ENCODE results near the gene C20orf202.

The C20orf202 gene

DNA sequence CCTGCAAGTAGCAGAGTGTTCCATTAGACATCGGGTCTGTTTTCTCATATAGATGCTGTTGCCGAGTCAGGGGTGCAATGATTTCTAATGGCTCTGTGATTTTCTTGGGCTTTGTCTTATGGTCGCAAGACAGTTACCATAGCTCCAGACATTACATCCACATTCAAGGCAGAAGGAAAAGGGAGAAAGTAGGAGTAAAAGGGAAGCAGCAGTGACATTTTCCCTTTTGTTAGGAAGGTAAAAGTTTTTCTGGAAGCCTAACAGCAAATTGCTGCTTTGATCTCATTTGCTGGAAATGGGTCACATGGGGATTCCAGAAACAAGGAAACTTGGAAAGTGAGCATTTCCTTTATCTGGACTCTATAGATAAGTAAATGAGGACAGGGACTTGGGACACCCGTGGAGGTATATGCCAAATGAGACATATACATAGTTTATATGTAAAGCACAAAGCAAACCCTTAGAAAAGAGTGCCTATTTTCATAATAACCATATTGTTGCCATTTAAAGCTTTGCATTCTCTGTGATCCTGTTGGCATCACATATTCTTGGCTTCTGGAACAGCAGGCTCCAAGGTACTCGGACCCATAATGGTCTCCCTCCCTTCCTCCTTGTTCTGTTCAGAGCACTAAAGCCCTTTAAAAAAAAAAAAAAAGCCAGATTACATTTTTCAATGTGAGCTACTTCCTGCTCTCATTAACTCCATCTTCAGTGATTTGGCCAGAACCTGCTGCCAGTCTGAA lies at the start of gene C20orf202:
C20orf202 (plus strand) TSS at position 693 of the 743 bp plus-strand sequence. CDS start 132 bp downstream, outside the sequence.
- no peak for DNase-seq (ENCODE audit: low spot score)

DNA sequence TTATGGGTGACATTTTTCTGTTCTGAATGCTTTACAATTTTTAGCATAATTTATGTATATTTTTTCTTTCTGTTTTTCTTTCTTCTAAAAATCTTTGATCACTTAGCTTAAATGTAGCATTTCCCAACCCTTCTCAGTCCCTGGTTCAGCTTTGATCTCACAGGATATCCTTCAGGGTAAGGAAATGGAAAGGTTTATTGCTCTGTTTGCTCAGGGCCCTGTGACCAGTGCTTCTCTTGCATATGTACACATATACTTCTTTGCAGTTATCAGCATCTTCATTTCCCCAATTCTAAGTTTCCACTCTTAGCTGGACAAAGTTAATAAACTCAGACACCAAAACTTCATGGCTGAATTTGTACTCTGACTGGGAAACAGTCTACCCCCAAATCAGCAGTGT lies 49.0 kb upstream of the C20orf202 start:
- DNase-seq (ENCODE audit: low spot score), result no peak

DNA sequence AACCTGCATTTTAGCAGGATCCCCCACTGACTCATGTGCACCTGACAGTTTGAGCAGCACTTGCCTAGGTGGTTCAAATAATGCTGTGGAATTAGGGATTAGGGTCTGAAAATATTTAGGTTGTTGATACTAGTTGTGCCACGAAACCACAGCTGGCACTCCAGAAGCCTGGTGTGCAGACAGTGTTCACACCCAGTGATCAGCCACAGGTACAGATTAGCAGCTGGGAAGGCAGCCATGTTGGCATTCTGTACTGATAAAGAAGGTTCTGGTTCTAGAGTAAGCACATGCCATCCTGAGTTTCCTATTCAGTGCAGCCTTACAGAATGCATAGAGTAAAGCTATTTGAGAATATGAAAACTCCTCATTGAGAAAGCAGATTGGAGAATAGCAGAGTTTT lies 48.6 kb upstream of the C20orf202 start:
- no peak for DNase-seq (ENCODE audit: low spot score)

DNA sequence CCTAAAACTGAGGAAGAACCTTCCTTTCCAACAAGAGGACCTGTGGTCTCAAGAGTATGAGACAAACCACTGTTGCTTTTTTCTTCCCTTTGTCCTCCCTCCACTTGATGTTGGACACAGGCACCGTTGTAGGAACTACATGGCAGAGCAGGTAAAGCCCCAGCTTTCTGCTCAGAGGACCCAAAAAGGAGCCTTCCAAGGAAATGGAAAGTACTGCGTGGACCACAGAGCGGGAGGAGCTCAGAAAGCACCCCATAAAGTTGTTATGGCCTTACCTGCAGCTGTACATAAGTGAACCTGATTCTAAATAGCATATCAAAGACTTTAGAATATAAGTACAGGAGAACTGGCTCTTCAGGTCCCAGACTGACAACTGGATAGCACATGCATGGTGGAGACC lies 47.9 kb upstream of the C20orf202 start:
- no peak for DNase-seq (ENCODE audit: low spot score)

DNA sequence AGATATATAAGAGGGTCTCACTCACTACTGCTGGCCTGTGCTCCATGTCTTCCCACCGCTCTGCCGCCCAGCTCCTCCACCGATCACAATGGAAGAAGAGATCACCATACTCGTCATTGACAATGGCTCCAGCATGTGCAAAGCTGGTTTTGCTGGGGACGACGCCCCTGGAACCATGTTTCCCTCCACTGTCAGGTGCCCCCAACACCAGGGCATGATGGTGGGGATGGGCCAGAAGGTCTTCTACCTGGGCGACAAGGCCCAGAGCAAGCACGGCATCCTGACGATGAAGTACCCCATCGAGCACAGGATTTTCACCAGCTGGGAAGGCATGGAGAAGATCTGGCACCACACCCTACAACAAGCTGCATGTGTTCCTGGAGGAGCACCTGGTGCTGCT lies 42.8 kb upstream of the C20orf202 start:
- no peak for DNase-seq (ENCODE audit: low spot score)

DNA sequence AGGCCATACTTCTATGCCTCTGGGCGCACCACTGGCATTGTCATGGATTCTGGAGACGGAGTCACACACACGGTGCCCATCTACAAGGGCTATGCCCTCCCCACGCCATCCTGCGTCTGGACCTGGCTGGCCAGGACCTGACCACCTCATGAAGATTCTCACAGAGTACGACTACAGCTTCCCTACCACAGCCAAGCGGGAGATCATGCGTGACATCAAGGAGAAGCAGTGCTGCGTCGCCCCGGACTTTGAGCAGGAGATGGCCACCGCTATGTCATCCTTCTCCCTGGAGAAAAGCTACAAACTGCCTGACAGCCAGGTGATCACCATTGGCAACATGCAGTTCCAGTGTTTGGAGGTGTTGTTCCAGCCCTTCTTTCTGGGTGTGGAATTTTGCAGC lies 42.3 kb upstream of the C20orf202 start:
- no peak for DNase-seq (ENCODE audit: low spot score)

DNA sequence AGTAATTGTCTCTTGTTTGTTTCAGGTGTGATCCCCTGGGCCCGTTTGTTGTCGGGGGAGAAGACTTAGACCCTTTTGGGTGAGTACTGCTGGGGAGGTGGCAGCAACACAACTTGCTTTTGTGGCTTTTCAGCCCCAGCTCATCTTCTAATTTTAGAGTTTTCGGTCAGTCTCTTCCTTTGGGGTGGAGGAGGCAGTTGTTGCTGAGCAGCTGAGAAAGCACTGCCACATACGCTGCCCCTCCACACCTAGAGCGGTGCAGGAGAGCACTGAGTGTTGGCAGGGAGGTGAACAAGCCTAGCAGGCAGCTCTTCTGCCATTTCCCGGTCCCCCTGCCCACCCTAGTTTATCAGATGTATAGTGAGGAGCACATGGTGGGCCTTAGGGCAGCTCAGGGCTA lies 40.1 kb upstream of the C20orf202 start:
- no peak for DNase-seq (ENCODE audit: low spot score)

DNA sequence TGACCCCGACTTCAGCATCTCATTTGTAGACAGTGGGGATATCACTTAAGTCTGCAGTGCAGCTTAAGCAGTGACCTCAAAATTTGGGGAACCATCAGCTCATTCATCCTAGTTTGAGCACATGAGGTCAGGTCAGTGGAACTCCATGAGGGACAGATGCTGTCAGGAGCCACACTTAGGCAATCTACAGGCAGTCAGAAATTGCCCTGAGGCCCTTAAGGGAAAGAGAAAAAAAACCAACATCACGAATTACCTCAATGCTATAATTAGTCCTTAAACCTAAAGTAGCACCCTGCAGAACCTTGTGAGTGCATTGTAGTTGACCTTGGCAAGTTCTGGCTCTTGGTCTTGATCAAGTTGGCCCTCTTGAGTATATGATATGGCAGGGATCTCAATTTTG lies 39.6 kb upstream of the C20orf202 start:
- no peak for DNase-seq (ENCODE audit: low spot score)

DNA sequence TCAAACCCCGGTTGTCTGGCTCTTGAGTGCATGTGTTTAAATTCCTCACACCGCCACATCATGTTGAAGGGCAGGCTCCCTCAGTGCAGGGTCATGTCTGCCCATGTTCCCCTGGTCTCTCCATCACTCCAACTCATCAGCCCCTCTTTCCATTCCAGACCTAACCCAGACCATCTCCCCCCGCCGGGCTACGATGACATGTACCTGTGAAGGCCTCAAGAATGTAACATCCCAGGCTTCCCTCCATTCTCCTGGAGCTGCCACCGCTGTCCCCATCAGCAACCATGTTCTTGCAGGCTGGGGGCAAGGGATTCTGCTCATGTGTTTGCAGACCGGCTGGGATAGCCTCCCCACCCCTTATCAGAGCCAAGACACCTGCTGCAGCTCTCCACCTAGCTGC lies 38.4 kb upstream of the C20orf202 start:
- no peak for DNase-seq (ENCODE audit: low spot score)

DNA sequence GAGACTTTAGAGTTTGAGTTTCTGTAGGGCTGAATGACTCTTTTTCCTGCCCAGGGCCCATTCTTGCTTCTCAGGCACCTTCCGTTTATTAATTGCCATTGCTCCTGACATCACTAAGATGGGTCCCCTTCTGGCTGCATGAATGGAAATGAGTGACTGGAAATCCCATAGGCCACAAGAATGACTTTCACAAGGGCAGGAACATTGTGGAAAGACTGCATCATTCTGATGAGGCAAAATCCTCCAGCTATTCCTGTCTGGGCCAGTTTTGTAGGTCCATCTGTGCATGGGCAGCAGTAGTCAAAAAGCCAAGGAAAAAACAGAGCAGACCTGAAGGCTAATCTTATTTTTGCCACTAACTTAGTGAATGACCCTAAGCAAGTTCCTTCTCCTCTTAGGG lies 37.7 kb upstream of the C20orf202 start:
- no peak for DNase-seq (ENCODE audit: low spot score)

DNA sequence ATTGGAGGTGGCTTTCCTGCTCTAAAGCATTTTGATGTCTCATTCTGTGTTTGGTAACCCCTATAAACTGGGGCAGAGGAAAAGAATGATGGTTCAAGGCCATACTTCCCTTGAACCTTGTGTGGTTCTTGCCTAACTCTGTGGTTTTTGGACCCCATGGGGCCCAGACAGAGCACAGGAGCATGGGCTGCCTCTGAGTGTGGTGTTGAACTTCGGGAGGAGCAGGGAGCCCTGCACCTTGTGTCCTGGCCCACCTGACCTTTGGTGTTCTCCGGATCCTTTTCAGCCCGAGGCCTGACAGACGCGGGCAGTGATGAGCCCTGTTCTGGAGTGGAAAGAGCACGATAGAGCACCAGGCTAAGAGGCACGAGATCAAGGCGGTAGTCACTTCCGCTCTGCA lies 37.3 kb upstream of the C20orf202 start:
- no peak for DNase-seq (ENCODE audit: low spot score)

DNA sequence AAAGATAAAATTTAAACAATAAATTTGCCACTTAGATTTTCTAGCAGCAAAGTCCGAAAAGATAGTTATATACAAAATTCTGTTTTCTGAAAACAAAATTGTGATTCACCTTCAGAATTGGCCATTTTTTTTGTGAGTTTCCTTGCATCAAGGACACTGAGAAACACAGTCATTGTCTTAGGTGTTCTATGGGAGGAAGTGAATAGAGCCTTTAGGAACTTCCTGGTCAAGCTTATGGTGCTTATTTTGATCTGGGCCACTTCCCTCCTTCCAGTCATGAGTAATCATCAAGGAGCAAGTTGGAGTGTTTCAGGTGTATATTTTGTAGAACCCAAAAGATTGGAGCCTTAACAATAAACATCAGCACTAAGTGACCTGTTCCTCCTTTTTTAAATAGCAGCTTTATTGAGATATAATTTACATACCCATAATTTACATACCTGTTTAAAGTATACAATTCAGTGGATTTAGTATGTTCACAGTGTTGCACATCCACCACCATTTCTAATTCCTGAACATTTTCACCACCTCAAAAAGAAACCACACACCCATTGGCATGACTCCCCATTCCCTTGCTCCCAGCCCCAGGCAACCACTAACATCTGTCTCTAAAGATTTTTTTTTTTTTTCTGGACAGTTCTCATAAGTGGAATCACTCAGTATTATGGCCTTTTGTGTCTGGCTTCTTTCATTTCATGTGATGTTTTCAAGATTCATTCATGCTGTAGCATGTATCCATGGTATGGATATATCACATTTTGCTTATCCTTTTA lies 36.1 kb upstream of the C20orf202 start:
- no peak for DNase-seq (ENCODE audit: low spot score)

DNA sequence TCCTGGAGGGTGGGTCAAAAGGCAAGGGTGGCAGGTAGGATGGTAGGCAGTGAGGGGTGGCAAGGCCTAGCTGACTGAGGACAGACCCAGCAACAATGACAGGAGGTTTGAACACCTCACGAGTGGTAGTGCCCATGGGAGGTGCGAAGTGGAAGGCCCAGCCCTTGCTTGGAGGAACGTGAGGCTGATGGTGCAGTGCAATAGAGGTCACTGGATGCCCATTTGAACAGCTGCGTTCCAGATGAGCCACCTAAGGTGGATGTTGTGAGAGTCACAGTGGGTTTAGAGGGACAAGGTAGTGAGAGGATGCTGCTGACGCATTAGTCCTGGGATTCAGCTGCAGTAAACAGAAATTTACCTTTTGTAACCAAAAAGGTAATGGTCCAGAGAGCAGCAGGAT lies 34.0 kb upstream of the C20orf202 start:
- DNase-seq (ENCODE audit: low spot score), result no peak

DNA sequence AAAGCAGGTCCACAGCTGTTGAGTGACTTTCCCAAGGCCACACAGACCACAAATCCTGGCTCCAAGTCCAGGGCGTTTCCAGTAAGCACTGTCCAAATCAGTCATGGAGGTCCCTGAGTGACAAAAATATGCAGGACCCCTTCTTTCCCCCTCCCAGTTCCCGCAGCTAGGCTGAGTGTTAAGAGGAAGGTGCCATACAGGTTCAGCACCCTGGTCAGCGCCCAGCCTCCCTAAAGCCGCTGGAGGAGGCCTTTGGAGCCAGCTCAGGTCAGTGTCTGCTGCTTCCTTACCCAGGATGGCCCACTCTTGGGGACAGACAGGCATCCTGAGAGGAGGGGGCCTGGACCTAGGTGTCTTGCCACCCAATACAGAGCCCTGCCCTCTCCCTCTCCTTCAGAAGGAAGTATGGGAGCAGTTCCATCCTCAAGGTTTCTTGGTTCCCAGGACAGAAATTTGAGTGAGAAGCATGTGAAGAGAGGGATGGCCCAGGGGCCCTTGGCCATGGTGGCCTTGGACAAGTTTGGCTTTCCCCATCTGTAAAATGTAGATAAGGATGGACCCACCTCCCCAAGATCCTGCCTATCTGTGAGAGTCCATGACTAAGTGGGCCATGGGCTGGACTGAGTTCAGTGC lies 31.7 kb upstream of the C20orf202 start:
- no peak for DNase-seq (ENCODE audit: low spot score)

DNA sequence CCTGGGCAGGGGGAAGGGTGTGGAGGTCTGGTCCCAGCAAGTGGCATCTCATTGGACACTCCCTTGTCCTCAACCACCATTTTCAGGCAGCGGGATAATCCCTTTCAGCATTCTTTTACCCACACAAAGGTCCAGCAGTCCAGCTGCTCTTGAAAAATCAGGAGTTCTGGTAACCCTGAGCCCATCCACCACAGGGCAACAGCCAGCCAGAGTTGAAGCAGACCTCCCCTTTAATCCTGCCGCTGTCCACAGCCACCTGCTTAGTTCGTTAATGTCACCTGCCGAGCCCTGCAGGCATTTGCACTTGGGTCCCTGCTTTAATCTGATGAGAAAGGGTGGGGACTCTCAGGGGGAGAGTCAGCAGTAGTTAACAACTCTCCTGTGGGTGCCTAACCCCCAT lies 29.6 kb upstream of the C20orf202 start:
- no peak for DNase-seq (ENCODE audit: low spot score)

DNA sequence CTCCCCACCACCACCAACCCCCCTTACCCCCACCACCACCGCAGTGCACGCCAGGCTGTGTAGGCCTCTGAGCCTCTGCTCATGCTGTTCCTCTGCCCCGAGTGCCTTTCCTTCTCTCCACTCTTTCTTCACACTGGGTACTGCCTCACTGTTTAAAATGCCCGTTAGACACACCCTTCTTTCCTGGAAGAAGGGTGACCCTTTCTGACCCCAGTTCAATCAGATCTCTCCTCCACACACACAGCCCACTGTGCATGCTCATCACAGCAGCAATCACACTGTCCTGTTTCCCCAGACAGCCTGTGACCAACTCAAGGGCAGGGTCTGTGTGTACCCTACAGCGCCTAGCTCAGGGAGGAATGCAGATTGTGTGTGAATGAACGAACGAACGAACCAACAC lies 28.5 kb upstream of the C20orf202 start:
- DNase-seq (ENCODE audit: low spot score), result no peak

DNA sequence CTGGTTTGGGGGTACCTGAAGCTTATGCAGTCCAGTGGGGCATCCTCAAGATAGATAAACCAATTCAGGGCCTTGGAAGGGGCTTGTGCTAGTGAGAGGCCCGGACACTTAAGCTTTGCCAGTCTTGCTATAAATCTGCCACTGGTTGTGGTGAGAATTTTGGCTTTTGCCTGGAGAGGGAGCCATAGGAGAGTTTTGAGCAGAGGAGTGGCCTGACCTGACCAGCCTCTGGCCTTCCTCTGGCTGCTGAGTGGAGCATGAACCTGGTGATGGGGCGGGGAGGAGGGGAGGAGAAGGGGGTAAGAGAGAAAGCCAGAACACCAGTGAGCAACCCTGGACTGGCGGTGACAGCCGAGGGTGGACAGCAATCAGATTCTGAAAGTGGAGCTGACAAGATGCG lies 25.6 kb upstream of the C20orf202 start:
- peak; percentile 34 for DNase-seq (ENCODE audit: low spot score)

DNA sequence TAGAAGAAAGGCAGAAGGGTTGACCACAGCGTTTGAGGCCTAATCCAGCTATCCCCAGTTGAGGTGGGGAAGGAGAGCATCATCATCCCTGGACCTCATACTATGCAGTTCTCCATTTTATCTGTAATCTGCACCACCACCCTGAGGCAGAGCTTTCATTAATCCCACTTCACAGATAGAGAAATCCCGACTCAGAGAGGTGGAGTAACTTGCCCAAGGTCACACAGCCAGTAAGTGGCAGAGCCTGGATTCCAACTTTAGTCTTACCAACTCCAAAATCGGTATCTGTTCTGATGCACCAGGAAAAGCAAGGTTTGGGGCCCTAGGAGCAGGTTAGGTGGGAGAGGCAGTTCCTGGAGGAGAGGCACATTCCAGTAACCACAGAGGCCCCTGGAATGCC lies 25.2 kb upstream of the C20orf202 start:
- no peak for DNase-seq (ENCODE audit: low spot score)

DNA sequence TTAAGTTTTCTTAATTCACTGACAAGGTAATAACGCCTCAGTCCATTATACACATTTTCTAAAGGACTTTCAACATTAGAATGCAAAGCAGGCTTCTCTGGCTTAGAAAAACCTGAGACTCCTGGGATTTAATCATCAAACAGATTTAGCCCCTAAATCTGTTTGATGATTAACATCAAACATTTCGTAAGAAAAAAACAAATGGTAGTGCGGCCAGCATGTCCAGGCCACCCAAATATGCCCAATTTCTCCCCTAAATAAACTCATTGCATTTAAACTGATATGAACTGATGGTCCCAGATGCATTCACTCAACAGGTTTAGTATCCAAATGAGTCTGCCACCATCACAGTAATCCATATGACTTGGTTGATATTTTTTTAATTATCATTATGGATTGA lies 24.6 kb upstream of the C20orf202 start:
- DNase-seq (ENCODE audit: low spot score), result no peak

DNA sequence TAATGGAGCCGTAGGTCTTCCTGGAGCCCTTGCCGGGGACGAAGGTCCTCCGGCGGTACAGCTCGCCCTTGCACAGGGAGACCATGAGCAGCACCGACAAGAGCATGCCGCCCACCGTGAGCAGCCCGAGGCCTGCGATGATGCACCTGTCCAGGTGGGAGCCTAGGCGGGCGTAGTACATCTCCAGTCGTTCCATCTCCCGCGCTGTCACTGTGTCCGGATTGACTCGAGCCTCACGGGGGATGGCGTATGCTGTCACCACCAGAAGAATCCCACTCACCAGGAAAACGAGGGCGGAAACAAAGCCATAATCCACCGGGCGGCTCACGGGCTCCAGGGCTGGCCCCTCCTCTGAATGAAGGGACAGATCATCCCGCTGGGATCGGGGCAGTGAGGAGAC lies 22.3 kb upstream of the C20orf202 start:
- no peak for DNase-seq (ENCODE audit: low spot score)

DNA sequence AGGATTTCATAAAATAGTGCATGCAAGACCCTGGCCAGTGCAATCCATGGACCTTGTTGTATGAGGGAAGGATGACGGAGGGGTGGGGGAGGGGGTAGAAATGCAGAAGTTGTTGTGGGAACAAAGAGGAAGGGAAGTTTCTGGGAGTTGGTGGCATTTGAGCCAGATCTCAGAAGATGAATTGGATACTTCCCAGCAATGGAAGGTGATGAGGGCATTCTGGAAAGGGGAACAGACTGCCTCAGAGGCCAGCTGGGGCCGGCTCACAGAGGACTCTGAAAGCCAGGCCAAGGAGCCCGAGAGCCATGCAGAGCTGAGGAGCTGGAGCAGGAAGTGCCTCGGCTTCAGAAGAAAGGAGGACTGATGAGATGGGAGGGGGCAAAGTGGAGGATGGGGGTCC lies 21.1 kb upstream of the C20orf202 start:
- DNase-seq (ENCODE audit: low spot score), result no peak

DNA sequence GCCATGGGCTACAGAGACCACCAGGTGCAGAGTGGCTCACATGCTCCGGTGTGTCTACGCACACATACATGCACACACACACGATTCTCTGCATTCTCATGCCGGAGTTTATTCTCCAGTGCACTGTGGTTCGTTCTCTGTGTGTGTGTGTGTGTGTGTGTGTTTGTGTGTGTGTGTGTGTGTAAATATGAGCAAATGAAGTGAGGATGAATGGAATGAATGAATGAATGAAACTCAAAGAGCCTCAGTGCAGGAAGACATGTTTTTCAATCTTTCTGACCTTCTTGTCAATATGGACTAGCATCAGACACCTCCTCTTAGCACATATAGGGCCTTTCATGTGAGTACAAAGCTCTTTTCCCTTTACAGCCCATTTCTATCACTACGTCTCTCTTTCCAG lies 20.1 kb upstream of the C20orf202 start:
- no peak for DNase-seq (ENCODE audit: low spot score)

DNA sequence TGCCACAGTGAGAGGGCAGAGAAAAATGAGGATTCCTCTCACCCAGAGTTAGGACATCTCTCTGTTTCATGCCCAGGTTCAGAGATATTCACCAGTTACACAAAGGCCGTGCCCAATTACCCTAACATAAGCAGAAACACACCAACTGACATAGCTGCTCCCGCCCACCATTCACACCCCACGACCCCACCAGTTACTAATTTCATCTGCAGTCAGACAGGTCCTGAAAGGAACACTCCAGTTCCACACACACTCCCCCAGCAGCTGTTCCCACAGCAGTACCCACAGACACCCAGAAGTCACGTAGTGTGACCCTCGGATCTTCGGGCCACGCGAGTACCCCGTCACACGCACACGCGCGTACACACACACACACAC lies 19.0 kb upstream of the C20orf202 start:
- DNase-seq (ENCODE audit: low spot score), result no peak

Measured in cerebellar cortex (tissue), 1 donor.